Measurements from ENCODE around the gene DBH. TPM values are rescaled to one million over a fixed set of nuclear protein-coding genes. Genes with fewer than 3 reads are reported as not detected.
"Not testable (repeated sequence)": the region's sequence is repeated elsewhere in the genome, so short reads cannot be mapped to it uniquely, and the experiment has no call there.

The DBH gene
- total and polyA plus RNA-seq, 2 donors (not counting 3 experiments of a cell fraction or from before 2014, with no cell fraction given), result not detected

- H3K9ac ChIP-seq (replicated peaks; ENCODE audit: extremely low read depth, insufficient read depth, low read length), result no peak overlapping the region
- no peak overlapping the region for H3K27ac ChIP-seq (ENCODE audit: insufficient read depth, low read depth, low read length)
- H3K36me3 ChIP-seq (ENCODE audit: control insufficient read depth in 2 of 2, extremely low read depth in 1 of 2, insufficient read depth in 2 of 2, low read length in 2 of 2), result no peaks in the 10 kb centered on the region
- no peak overlapping the region for H3K4me3 ChIP-seq (replicated peaks in 1 of 3; ENCODE audit: insufficient read depth in 1 of 3, low read depth in 1 of 3, low read length in 3 of 3)
- no peaks in the 10 kb centered on the region for H3K79me2 ChIP-seq (ENCODE audit: control insufficient read depth, insufficient read depth, low read length)
- H3K27me3 ChIP-seq (ENCODE audit: control insufficient read depth in 2 of 2, insufficient read depth in 2 of 2, low read length in 2 of 2), result peaks cover 3 to 4% of the 10 kb centered on the region in 2 experiments
- H3K9me1 ChIP-seq (replicated peaks; ENCODE audit: control insufficient read depth, extremely low read depth, insufficient read depth, low read length), result no peaks in the 10 kb centered on the region
- ChIA-PET POLR2A (no interaction called here), CTCF (no interaction called here)
- no peaks in the 10 kb centered on the region for H3K4me1 ChIP-seq (ENCODE audit: control insufficient read depth, extremely low read depth, insufficient read depth, low read length)
- H2AFZ ChIP-seq (ENCODE audit: low read depth, low read length), result no peak overlapping the region
- dilution Hi-C loops (cut with MboI; ENCODE audit: extremely low pct_ligation_motif_present, low sequenced_read_pairs) (no loop called here), intact Hi-C loops (cut with micrococcal nuclease) (no loop called here)
- no TSS peak for BruUV-seq (replicated peaks)
- H3K9me3 ChIP-seq (replicated peaks; ENCODE audit: control insufficient read depth, insufficient read depth, low read length), result no peaks in the 10 kb centered on the region
- TF ChIP-seq, protein P1, sequence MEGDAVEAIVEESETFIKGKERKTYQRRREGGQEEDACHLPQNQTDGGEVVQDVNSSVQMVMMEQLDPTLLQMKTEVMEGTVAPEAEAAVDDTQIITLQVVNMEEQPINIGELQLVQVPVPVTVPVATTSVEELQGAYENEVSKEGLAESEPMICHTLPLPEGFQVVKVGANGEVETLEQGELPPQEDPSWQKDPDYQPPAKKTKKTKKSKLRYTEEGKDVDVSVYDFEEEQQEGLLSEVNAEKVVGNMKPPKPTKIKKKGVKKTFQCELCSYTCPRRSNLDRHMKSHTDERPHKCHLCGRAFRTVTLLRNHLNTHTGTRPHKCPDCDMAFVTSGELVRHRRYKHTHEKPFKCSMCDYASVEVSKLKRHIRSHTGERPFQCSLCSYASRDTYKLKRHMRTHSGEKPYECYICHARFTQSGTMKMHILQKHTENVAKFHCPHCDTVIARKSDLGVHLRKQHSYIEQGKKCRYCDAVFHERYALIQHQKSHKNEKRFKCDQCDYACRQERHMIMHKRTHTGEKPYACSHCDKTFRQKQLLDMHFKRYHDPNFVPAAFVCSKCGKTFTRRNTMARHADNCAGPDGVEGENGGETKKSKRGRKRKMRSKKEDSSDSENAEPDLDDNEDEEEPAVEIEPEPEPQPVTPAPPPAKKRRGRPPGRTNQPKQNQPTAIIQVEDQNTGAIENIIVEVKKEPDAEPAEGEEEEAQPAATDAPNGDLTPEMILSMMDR (IDR thresholded peaks at IDR 0.05; ENCODE audit: extremely low read depth in 1 of 2, insufficient read depth in 1 of 2, low read depth in 1 of 2, low read length in 2 of 2), result no peak
- no peak for TF ChIP-seq EZH2 (IDR thresholded peaks at IDR 0.05; ENCODE audit: borderline replicate concordance, low read depth, low read length, severe bottlenecking)
- no peak for TF ChIP-seq FOS (IDR thresholded peaks at IDR 0.05; ENCODE audit: borderline replicate concordance, insufficient read depth, low read length)
- no peak for TF ChIP-seq POLR2A (IDR thresholded peaks at IDR 0.05; ENCODE audit: low read depth, low read length)
- TF ChIP-seq, protein P2, sequence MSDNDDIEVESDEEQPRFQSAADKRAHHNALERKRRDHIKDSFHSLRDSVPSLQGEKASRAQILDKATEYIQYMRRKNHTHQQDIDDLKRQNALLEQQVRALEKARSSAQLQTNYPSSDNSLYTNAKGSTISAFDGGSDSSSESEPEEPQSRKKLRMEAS (IDR thresholded peaks at IDR 0.05; ENCODE audit: insufficient read depth, insufficient read length), result no peak
- no peak for TF ChIP-seq JUN (IDR thresholded peaks at IDR 0.05; ENCODE audit: borderline replicate concordance, insufficient read depth, insufficient read length, low read depth)
- no peak for TF ChIP-seq MYC (IDR thresholded peaks at IDR 0.05; ENCODE audit: low read depth, low read length)
- TF ChIP-seq POLR2AphosphoS5 (IDR thresholded peaks at IDR 0.05; ENCODE audit: insufficient read depth, low read depth, low read length), result no peak
- TF ChIP-seq GATA2 (IDR thresholded peaks at IDR 0.05; ENCODE audit: insufficient read depth, insufficient read length, low read depth, low read length), result no peak
- no peaks in the 10 kb centered on the region for H4K20me1 ChIP-seq (replicated peaks; ENCODE audit: control insufficient read depth, extremely low read depth, insufficient read depth, low read length)
- DNase-seq (ENCODE audit: low read depth, low spot score) (no peak), FAIRE-seq (no peak)
- no peak overlapping the region for H3K4me2 ChIP-seq (ENCODE audit: insufficient read depth, low read length)
Observed at GRCh38 chr9:133622555-133622954, 13.6 kb upstream of the DBH start.

DNA sequence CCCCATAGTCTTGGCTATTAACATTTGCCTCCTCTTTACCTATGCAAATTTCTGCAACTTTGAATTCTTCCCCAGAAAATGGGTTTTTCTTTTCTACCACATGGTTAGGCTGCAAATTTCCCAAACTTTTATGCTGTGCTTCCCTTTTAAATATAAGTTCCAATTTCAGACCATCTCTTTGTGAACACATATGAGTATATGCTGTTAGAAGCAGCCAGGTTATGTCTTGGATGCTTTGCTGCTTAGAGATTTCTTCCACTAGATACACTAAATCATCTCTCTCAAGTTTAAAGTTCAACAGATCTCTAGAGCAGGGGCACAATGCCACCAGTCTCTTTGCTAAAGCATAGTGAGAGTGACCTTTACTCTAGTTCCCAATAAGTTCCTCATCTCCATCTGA, 10.2 kb upstream of the DBH start:
- H3K79me2 ChIP-seq (ENCODE audit: control insufficient read depth, insufficient read depth, low read length); intact Hi-C loops (cut with micrococcal nuclease); H3K9me3 ChIP-seq (replicated peaks; ENCODE audit: control insufficient read depth, insufficient read depth, low read length); H3K27ac ChIP-seq (ENCODE audit: insufficient read depth, low read depth, low read length); H3K27me3 ChIP-seq (ENCODE audit: control insufficient read depth in 2 of 2, insufficient read depth in 2 of 2, low read length in 2 of 2); H4K20me1 ChIP-seq (replicated peaks; ENCODE audit: control insufficient read depth, extremely low read depth, insufficient read depth, low read length); BruUV-seq (replicated peaks); DNase-seq (ENCODE audit: low read depth, low spot score); H3K4me1 ChIP-seq (ENCODE audit: control insufficient read depth, extremely low read depth, insufficient read depth, low read length); FAIRE-seq; H3K9ac ChIP-seq (replicated peaks; ENCODE audit: extremely low read depth, insufficient read depth, low read length); H3K9me1 ChIP-seq (replicated peaks; ENCODE audit: control insufficient read depth, extremely low read depth, insufficient read depth, low read length); H2AFZ ChIP-seq (ENCODE audit: low read depth, low read length); H3K4me3 ChIP-seq (replicated peaks in 1 of 3; ENCODE audit: insufficient read depth in 1 of 3, low read depth in 1 of 3, low read length in 3 of 3); dilution Hi-C loops (cut with MboI; ENCODE audit: extremely low pct_ligation_motif_present, low sequenced_read_pairs); CTCF ChIA-PET; H3K36me3 ChIP-seq (ENCODE audit: control insufficient read depth in 2 of 2, extremely low read depth in 1 of 2, insufficient read depth in 2 of 2, low read length in 2 of 2); H3K4me2 ChIP-seq (ENCODE audit: insufficient read depth, low read length); POLR2A ChIA-PET: not testable (repeated sequence)

Data from endothelial cell of umbilical vein (primary cell).